HEK293 (cell line): ENCODE measurements around the gene CACNA1F.

Experiments used
- GLIS1 ChIP-seq: fragments of 450-650 bp; formaldehyde crosslinking; IDR thresholded peaks from 2 replicates; pipeline ENCODE4 v1.5.1; 2016; ENCODE audit warnings: missing biosample characterization, missing genetic modification characterization
- KLF7 ChIP-seq: fragments of 450-650 bp; formaldehyde crosslinking; IDR thresholded peaks from 2 replicates; pipeline ENCODE4 v1.5.1; 2016; ENCODE audit warnings: missing biosample characterization, missing genetic modification characterization, borderline replicate concordance
- SALL2 ChIP-seq: fragments of 450-650 bp; formaldehyde crosslinking; IDR thresholded peaks from 2 replicates; pipeline ENCODE4 v1.5.0; 2017; ENCODE audit warnings: missing biosample characterization, mild to moderate bottlenecking, missing genetic modification characterization, borderline replicate concordance
- SCRT1 ChIP-seq: fragments of 450-650 bp; formaldehyde crosslinking; IDR thresholded peaks from 2 replicates; pipeline ENCODE4 v1.5.1; 2016; ENCODE audit warnings: missing biosample characterization, missing genetic modification characterization, borderline replicate concordance
- SCRT2 ChIP-seq: fragments of 450-650 bp; formaldehyde crosslinking; IDR thresholded peaks from 2 replicates; pipeline ENCODE4 v1.5.1; 2016; ENCODE audit warnings: missing biosample characterization, missing genetic modification characterization
- YY2 ChIP-seq: fragments of 450-650 bp; formaldehyde crosslinking; IDR thresholded peaks from 2 replicates; pipeline ENCODE4 v1.5.1; 2016; ENCODE audit warnings: missing biosample characterization, missing genetic modification characterization
- ZNF138 ChIP-seq: fragments of 450-650 bp; formaldehyde crosslinking; IDR thresholded peaks from 2 replicates; pipeline ENCODE4 v1.5.1; 2016; ENCODE audit warnings: missing biosample characterization, missing genetic modification characterization, borderline replicate concordance
- ZNF16 ChIP-seq: fragments of 450-650 bp; formaldehyde crosslinking; IDR thresholded peaks from 2 replicates; pipeline ENCODE4 v1.5.1; 2016; ENCODE audit warnings: low read depth, missing biosample characterization, missing genetic modification characterization
- ZNF23 ChIP-seq: fragments of 450-650 bp; formaldehyde crosslinking; IDR thresholded peaks from 2 replicates; pipeline ENCODE4 v1.5.1; 2016; ENCODE audit warnings: missing biosample characterization, missing genetic modification characterization, borderline replicate concordance
- ZNF24 ChIP-seq: fragments of 450-650 bp; formaldehyde crosslinking; IDR thresholded peaks from 2 replicates; pipeline ENCODE4 v1.5.1; 2016; ENCODE audit warnings: missing biosample characterization, missing genetic modification characterization
- ZNF248 ChIP-seq: fragments of 450-650 bp; formaldehyde crosslinking; IDR thresholded peaks from 2 replicates; pipeline ENCODE4 v1.5.1; 2017; ENCODE audit warnings: missing biosample characterization, missing genetic modification characterization
- ZNF341 ChIP-seq: fragments of 450-650 bp; formaldehyde crosslinking; IDR thresholded peaks from 2 replicates; pipeline ENCODE4; 2016; ENCODE audit warnings: low read depth, missing biosample characterization, missing genetic modification characterization
- ZNF416 ChIP-seq: fragments of 450-650 bp; formaldehyde crosslinking; IDR thresholded peaks from 2 replicates; pipeline ENCODE4 v1.5.1; 2016; ENCODE audit warnings: missing biosample characterization, missing genetic modification characterization
- ZNF48 ChIP-seq: fragments of 450-650 bp; formaldehyde crosslinking; IDR thresholded peaks from 2 replicates; pipeline ENCODE4 v1.5.1; 2016; ENCODE audit warnings: missing biosample characterization, missing genetic modification characterization
- ZNF521 ChIP-seq: fragments of 450-650 bp; formaldehyde crosslinking; IDR thresholded peaks from 2 replicates; pipeline ENCODE4 v1.5.1; 2017; ENCODE audit warnings: missing biosample characterization, mild to moderate bottlenecking, missing genetic modification characterization
- ZNF610 ChIP-seq: fragments of 450-650 bp; formaldehyde crosslinking; IDR thresholded peaks from 2 replicates; pipeline ENCODE4 v1.5.1; 2016; ENCODE audit warnings: missing biosample characterization, missing genetic modification characterization, borderline replicate concordance
- ZNF777 ChIP-seq: fragments of 450-650 bp; formaldehyde crosslinking; IDR thresholded peaks from 2 replicates; pipeline ENCODE4 v1.5.1; 2017; ENCODE audit warnings: missing biosample characterization, missing genetic modification characterization, borderline replicate concordance
- ZNF791 ChIP-seq: fragments of 450-650 bp; formaldehyde crosslinking; IDR thresholded peaks from 2 replicates; pipeline ENCODE4 v1.5.1; 2016; ENCODE audit warnings: missing biosample characterization, missing genetic modification characterization
- ZNF843 ChIP-seq: fragments of 450-650 bp; formaldehyde crosslinking; IDR thresholded peaks from 2 replicates; pipeline ENCODE4 v1.5.1; 2016; ENCODE audit warnings: missing biosample characterization, missing genetic modification characterization
- ZSCAN16 ChIP-seq: fragments of 450-650 bp; formaldehyde crosslinking; IDR thresholded peaks from 2 replicates; pipeline ENCODE4 v1.5.1; 2016; ENCODE audit warnings: missing biosample characterization, missing genetic modification characterization
- ZSCAN30 ChIP-seq: fragments of 450-650 bp; IDR thresholded peaks from 2 replicates; pipeline ENCODE4 v1.5.1; 2018; ENCODE audit warnings: missing biosample characterization, mild to moderate bottlenecking, missing genetic modification characterization, moderate library complexity
- TF ChIP-seq, protein P1 (sequence below): fragments of 450-650 bp; formaldehyde crosslinking; IDR thresholded peaks from 2 replicates; pipeline ENCODE4 v1.5.1; 2016; ENCODE audit warnings: missing biosample characterization, missing genetic modification characterization
- TF ChIP-seq, protein P2 (sequence below): fragments of 450-650 bp; formaldehyde crosslinking; IDR thresholded peaks from 2 replicates; pipeline ENCODE4 v1.5.1; 2016; ENCODE audit warnings: missing biosample characterization, missing genetic modification characterization, borderline replicate concordance
- TF ChIP-seq, protein P3 (sequence below): fragments of 450-650 bp; formaldehyde crosslinking; IDR thresholded peaks from 2 replicates; pipeline ENCODE4 v1.5.0; 2017; ENCODE audit warnings: missing biosample characterization, missing genetic modification characterization, borderline replicate concordance
- TF ChIP-seq, protein P4 (sequence below): fragments of 450-650 bp; formaldehyde crosslinking; IDR thresholded peaks from 2 replicates; pipeline ENCODE4 v1.5.1; 2017; ENCODE audit warnings: missing biosample characterization, missing genetic modification characterization
- TF ChIP-seq, protein P5 (sequence below): fragments of 450-650 bp; formaldehyde crosslinking; conservative IDR thresholded peaks from 2 replicates; pipeline ENCODE4 v1.5.1; 2016; ENCODE audit warnings: low read depth, missing biosample characterization, missing genetic modification characterization
- TF ChIP-seq, protein P6 (sequence below): fragments of 450-650 bp; formaldehyde crosslinking; IDR thresholded peaks from 2 replicates; pipeline ENCODE4 v1.5.1; 2017; ENCODE audit warnings: missing biosample characterization, missing genetic modification characterization

CACNA1F gene

DNA sequence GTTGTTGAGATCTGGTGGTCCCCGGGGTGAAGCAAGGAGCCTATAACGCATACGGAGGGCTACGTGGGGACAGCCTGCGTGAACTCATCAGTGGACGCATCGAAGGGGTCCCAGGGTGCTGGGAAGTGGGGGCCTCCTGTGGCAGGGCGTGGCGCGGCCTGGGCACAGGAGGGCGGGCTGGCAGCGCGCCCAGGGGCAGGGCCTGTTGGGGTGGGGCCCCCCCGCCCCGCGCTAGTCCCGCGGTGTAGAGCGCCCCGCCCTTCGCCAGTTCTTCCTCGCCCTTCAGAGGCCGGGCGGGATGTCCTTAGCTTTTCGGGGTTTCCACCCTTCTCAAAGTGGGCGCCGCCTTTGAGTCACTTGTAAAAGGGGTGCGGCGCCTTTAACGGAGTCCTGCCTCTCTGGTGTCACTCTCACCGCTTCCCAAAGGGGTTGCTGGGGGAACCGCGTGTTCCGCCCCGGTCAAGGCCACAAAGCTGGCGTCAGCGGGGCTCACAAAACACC is 60.8 kb downstream of the CACNA1F start (continued):
- TF ChIP-seq, protein P1, sequence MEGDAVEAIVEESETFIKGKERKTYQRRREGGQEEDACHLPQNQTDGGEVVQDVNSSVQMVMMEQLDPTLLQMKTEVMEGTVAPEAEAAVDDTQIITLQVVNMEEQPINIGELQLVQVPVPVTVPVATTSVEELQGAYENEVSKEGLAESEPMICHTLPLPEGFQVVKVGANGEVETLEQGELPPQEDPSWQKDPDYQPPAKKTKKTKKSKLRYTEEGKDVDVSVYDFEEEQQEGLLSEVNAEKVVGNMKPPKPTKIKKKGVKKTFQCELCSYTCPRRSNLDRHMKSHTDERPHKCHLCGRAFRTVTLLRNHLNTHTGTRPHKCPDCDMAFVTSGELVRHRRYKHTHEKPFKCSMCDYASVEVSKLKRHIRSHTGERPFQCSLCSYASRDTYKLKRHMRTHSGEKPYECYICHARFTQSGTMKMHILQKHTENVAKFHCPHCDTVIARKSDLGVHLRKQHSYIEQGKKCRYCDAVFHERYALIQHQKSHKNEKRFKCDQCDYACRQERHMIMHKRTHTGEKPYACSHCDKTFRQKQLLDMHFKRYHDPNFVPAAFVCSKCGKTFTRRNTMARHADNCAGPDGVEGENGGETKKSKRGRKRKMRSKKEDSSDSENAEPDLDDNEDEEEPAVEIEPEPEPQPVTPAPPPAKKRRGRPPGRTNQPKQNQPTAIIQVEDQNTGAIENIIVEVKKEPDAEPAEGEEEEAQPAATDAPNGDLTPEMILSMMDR (tag by site-specific recombination): peak; percentile 15; the same call in 1 of the 2 replicates
- TF ChIP-seq ZNF416 (tag by site-specific recombination): no peak
- no peak for TF ChIP-seq SCRT1 (tag by site-specific recombination)
- TF ChIP-seq YY2 (tag by site-specific recombination): no peak
- TF ChIP-seq, protein P2, sequence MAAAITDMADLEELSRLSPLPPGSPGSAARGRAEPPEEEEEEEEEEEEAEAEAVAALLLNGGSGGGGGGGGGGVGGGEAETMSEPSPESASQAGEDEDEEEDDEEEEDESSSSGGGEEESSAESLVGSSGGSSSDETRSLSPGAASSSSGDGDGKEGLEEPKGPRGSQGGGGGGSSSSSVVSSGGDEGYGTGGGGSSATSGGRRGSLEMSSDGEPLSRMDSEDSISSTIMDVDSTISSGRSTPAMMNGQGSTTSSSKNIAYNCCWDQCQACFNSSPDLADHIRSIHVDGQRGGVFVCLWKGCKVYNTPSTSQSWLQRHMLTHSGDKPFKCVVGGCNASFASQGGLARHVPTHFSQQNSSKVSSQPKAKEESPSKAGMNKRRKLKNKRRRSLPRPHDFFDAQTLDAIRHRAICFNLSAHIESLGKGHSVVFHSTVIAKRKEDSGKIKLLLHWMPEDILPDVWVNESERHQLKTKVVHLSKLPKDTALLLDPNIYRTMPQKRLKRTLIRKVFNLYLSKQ: no peak
- TF ChIP-seq, protein P3, sequence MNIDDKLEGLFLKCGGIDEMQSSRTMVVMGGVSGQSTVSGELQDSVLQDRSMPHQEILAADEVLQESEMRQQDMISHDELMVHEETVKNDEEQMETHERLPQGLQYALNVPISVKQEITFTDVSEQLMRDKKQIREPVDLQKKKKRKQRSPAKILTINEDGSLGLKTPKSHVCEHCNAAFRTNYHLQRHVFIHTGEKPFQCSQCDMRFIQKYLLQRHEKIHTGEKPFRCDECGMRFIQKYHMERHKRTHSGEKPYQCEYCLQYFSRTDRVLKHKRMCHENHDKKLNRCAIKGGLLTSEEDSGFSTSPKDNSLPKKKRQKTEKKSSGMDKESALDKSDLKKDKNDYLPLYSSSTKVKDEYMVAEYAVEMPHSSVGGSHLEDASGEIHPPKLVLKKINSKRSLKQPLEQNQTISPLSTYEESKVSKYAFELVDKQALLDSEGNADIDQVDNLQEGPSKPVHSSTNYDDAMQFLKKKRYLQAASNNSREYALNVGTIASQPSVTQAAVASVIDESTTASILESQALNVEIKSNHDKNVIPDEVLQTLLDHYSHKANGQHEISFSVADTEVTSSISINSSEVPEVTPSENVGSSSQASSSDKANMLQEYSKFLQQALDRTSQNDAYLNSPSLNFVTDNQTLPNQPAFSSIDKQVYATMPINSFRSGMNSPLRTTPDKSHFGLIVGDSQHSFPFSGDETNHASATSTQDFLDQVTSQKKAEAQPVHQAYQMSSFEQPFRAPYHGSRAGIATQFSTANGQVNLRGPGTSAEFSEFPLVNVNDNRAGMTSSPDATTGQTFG: no peak
- TF ChIP-seq SCRT2 (tag by site-specific recombination): no peak
- TF ChIP-seq SALL2: no peak
- TF ChIP-seq, protein P4, sequence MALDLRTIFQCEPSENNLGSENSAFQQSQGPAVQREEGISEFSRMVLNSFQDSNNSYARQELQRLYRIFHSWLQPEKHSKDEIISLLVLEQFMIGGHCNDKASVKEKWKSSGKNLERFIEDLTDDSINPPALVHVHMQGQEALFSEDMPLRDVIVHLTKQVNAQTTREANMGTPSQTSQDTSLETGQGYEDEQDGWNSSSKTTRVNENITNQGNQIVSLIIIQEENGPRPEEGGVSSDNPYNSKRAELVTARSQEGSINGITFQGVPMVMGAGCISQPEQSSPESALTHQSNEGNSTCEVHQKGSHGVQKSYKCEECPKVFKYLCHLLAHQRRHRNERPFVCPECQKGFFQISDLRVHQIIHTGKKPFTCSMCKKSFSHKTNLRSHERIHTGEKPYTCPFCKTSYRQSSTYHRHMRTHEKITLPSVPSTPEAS: no peak
- TF ChIP-seq ZNF791 (tag by site-specific recombination): no peak
- peak; percentile 81 for TF ChIP-seq GLIS1 (tag by site-specific recombination)
- no peak for TF ChIP-seq ZNF248 (tag by site-specific recombination)
- TF ChIP-seq ZSCAN30: 0 out of 2 replicates have a peak, but pooled peaks have one; percentile 31
- TF ChIP-seq, protein P5, sequence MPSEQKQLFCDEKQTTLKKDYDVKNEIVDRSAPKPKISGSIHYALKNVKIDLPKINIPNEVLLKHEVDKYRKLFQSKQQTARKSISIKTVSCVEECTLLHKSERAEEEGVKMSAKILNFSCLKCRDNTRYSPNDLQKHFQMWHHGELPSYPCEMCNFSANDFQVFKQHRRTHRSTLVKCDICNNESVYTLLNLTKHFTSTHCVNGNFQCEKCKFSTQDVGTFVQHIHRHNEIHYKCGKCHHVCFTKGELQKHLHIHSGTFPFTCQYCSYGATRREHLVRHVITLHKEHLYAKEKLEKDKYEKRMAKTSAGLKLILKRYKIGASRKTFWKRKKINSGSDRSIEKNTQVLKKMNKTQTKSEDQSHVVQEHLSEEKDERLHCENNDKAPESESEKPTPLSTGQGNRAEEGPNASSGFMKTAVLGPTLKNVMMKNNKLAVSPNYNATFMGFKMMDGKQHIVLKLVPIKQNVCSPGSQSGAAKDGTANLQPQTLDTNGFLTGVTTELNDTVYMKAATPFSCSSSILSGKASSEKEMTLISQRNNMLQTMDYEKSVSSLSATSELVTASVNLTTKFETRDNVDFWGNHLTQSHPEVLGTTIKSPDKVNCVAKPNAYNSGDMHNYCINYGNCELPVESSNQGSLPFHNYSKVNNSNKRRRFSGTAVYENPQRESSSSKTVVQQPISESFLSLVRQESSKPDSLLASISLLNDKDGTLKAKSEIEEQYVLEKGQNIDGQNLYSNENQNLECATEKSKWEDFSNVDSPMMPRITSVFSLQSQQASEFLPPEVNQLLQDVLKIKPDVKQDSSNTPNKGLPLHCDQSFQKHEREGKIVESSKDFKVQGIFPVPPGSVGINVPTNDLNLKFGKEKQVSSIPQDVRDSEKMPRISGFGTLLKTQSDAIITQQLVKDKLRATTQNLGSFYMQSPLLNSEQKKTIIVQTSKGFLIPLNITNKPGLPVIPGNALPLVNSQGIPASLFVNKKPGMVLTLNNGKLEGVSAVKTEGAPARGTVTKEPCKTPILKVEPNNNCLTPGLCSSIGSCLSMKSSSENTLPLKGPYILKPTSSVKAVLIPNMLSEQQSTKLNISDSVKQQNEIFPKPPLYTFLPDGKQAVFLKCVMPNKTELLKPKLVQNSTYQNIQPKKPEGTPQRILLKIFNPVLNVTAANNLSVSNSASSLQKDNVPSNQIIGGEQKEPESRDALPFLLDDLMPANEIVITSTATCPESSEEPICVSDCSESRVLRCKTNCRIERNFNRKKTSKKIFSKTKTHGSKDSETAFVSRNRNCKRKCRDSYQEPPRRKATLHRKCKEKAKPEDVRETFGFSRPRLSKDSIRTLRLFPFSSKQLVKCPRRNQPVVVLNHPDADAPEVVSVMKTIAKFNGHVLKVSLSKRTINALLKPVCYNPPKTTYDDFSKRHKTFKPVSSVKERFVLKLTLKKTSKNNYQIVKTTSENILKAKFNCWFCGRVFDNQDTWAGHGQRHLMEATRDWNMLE: no peak; the same call in 1 of the 2 replicates
- no peak for TF ChIP-seq ZNF521
- TF ChIP-seq ZNF24 (tag by site-specific recombination): no peak
- no peak for TF ChIP-seq ZNF777 (tag by site-specific recombination)
- TF ChIP-seq ZNF341: no peak
- TF ChIP-seq ZNF843 (tag by site-specific recombination): no peak
- TF ChIP-seq ZNF138: no peak
- TF ChIP-seq KLF7 (tag by site-specific recombination): peak; percentile 97
- TF ChIP-seq ZNF23 (tag by site-specific recombination): no peak
- TF ChIP-seq, protein P6, sequence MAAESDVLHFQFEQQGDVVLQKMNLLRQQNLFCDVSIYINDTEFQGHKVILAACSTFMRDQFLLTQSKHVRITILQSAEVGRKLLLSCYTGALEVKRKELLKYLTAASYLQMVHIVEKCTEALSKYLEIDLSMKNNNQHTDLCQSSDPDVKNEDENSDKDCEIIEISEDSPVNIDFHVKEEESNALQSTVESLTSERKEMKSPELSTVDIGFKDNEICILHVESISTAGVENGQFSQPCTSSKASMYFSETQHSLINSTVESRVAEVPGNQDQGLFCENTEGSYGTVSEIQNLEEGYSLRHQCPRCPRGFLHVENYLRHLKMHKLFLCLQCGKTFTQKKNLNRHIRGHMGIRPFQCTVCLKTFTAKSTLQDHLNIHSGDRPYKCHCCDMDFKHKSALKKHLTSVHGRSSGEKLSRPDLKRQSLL (tag by site-specific recombination): no peak
- TF ChIP-seq ZSCAN16 (tag by site-specific recombination): peak; percentile 62; the same call in 1 of the 2 replicates
- no peak for TF ChIP-seq ZNF48 (tag by site-specific recombination)
- TF ChIP-seq ZNF610 (tag by site-specific recombination): no peak
- no peak for TF ChIP-seq ZNF16 (tag by site-specific recombination)
